Astrocyte of the spinal cord (primary cell): Measurements from ENCODE around the gene LCNL1.
A peak's percentile ranks its signal among the peaks of the same experiment; 100 is the strongest.
"Not testable (repeated sequence)": the region's sequence is repeated elsewhere in the genome, so short reads cannot be mapped to it uniquely, and the experiment has no call there.

Experiments used
- DNase-seq: peaks from one replicate; pipeline ENCODE4 v3.0.0; 2011; ENCODE audit warnings: low read depth, low spot score
- H3K4me3 ChIP-seq: 2 replicates; pipeline ENCODE4 v1.5.1; 2011; ENCODE audit warnings: low read depth, mild to moderate bottlenecking, low read length, moderate library complexity
- CTCF ChIP-seq: IDR thresholded peaks from 2 replicates; pipeline ENCODE4 v1.5.1; 2012; ENCODE audit warnings: low read depth, mild to moderate bottlenecking, low read length, inconsistent platforms
- in situ Hi-C: cut with HindIII; loops from 2 replicates; pipeline ENCODE4 v1.10.0; 2017; ENCODE audit warnings: low sequenced_read_pairs

LCNL1 gene

DNA sequence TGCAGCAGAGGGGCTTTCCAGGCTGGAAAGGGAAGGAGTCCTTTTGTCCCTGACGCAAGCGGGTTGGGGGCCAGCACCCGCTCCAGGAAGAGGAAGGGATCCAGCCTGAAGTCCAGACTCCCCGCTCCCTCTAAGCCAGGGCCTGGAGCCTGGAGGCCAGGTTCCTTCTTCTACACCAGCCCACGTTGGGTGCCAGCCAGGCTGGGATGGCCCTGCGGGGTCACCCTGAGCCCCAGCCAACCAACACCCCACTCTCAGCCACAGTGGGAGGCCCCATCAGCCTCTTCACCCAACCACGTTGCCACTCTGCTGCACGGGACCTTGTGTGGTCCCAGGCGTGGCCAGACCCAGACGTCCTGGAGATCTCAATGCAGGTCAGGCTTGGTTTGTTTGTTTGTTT lies 50.1 kb downstream of the LCNL1 start:
- in situ Hi-C loops, result loop anchor here (25.0 kb wide), 1 partner anchor 96 kb away; the partner anchor contains the start of genes C8G and FBXW5
- no peak for DNase-seq
- no peak for TF ChIP-seq CTCF
- H3K4me3 ChIP-seq, result no peak overlapping the region

- in situ Hi-C loops, result loop anchor here (25.0 kb wide), 1 partner anchor 96 kb away; the partner anchor contains the start of genes C8G and FBXW5
- not testable (repeated sequence) for DNase-seq, H3K4me3 ChIP-seq
Observed at GRCh38 chr9:137033481-137033880, 50.7 kb downstream of the LCNL1 start.

- DNase-seq, result no peak
- no peak overlapping the region for H3K4me3 ChIP-seq
- in situ Hi-C loops, result loop anchor here (25.0 kb wide), 1 partner anchor 97 kb away; the partner anchor contains the start of genes C8G and FBXW5
- no peak for TF ChIP-seq CTCF
Observed at GRCh38 chr9:137034039-137034708, 51.4 kb downstream of the LCNL1 start.

- DNase-seq, result peak; percentile 79
- peak; percentile 98 for TF ChIP-seq CTCF
- in situ Hi-C loops, result loop anchor here (25.0 kb wide), 1 partner anchor 98 kb away; the partner anchor contains the start of genes C8G and FBXW5
- H3K4me3 ChIP-seq, result no peak overlapping the region
Observed at GRCh38 chr9:137034709-137035506, 52.1 kb downstream of the LCNL1 start.
